Omental fat pad (tissue), 4 donors: Measurements from ENCODE around the gene HOXC11. TPM values are rescaled to one million over a fixed set of nuclear protein-coding genes. Genes with fewer than 3 reads are reported as not detected.

Experiments
- ATAC-seq: fragments of 150-250 bp; one replicate; pipeline ENCODE4 v1.9.1; 2016; ENCODE audit warnings: mild to moderate bottlenecking, moderate library complexity; ENCODE audit not compliant: low FRiP score
- DNase-seq: peaks from one replicate; pipeline ENCODE4 v3.0.0-alpha.2; 2019; ENCODE audit warnings: low spot score
- CTCF ChIP-seq, 3 donors: fragments of 450-650 bp; IDR thresholded peaks; one replicate each; pipeline ENCODE4 v1.5.1; 2016 to 2017; ENCODE audit warnings: antibody characterized with exemption in 3 of 3, mild to moderate bottlenecking in 3 of 3, moderate library complexity in 2 of 3
- total RNA-seq, 4 donors: library from RNA; depleted of rRNA; stranded (reverse); fragments of >200 nt; gene quantifications; one replicate each; pipeline ENCODE4 v1.1.0, GENCODE V29; 2016

The HOXC11 gene
- total RNA-seq, 4 donors from 2014 or later = not detected

GRCh38 chr12:53931844-53932581 lies 40.9 kb upstream of the HOXC11 start:
- DNase-seq = no peak
- no peak for TF ChIP-seq CTCF (IDR thresholded peaks at IDR 0.05)
- no peak for ATAC-seq

GRCh38 chr12:53932915-53933314 lies 40.0 kb upstream of the HOXC11 start:
- no peak for TF ChIP-seq CTCF (IDR thresholded peaks at IDR 0.05)

GRCh38 chr12:53935383-53936341 lies 37.3 kb upstream of the HOXC11 start:
- ATAC-seq = no peak
- no peak for TF ChIP-seq CTCF (IDR thresholded peaks at IDR 0.05)
- DNase-seq = no peak

More at GRCh38 chr12:53932915-53933314, 40.0 kb upstream of the HOXC11 start:
- DNase-seq = no peak
- no peak for ATAC-seq

GRCh38 chr12:53937099-53937498 lies 35.8 kb upstream of the HOXC11 start:
- no peak for ATAC-seq
- TF ChIP-seq CTCF (IDR thresholded peaks at IDR 0.05) = no peak

GRCh38 chr12:53937596-53938325 lies 35.2 kb upstream of the HOXC11 start:
- ATAC-seq (no peak), DNase-seq (no peak)
- TF ChIP-seq CTCF (IDR thresholded peaks at IDR 0.05) = no peak

More at GRCh38 chr12:53937099-53937498, 35.8 kb upstream of the HOXC11 start:
- DNase-seq = no peak

- DNase-seq (no peak), ATAC-seq (no peak)
- no peak for TF ChIP-seq CTCF (IDR thresholded peaks at IDR 0.05)
These were observed 34.4 kb upstream of the HOXC11 start, which contains the start of gene HOXC13 for GRCh38 chr12:53938326-53939140. Gene HOXC13 (plus strand): TSS chr12:53938831. CDS start chr12:53938907, 76 bp downstream.
